IPS DF 6.9 (cell line): Measurements from ENCODE around the gene DIS3L2.
"Not testable (repeated sequence)": the region's sequence is repeated elsewhere in the genome, so short reads cannot be mapped to it uniquely, and the experiment has no call there.

Source experiments
- DNase-seq: peaks from one replicate; pipeline ENCODE4 v3.0.0-alpha.2; 2013; ENCODE audit warnings: low read depth, low spot score
- H3K27ac ChIP-seq: one replicate; pipeline ENCODE4 v1.5.1; 2013; ENCODE audit warnings: low read length, control low read depth
- H3K27me3 ChIP-seq: 2 replicates; pipeline ENCODE4 v1.6.1; 2013; ENCODE audit warnings: mild to moderate bottlenecking, low read length; ENCODE audit not compliant: control insufficient read depth, insufficient read depth
- H3K36me3 ChIP-seq: 2 replicates; pipeline ENCODE4 v1.6.1; 2013; ENCODE audit warnings: low read length; ENCODE audit not compliant: control insufficient read depth, insufficient read depth
- H3K4me1 ChIP-seq: 2 replicates; pipeline ENCODE4 v1.6.1; 2013; ENCODE audit warnings: low read length; ENCODE audit not compliant: control insufficient read depth, insufficient read depth
- H3K4me3 ChIP-seq: 2 replicates; pipeline ENCODE4 v1.5.1; 2013; ENCODE audit warnings: mild to moderate bottlenecking, low read length
- H3K9me3 ChIP-seq: 2 replicates; pipeline ENCODE4 v1.6.1; 2013; ENCODE audit warnings: low read length, inconsistent platforms; ENCODE audit not compliant: control insufficient read depth, insufficient read depth
- WGBS: extraction: QIAGEN DNeasy Blood & Tissue Kit; methylation state at CpG from one replicate; pipeline ENCODE4 v1.1.7; 2013; ENCODE audit warnings: mixed read lengths, missing lambda C conversion rate; ENCODE audit not compliant: insufficient read length, insufficient coverage; 5-methylcytosine and 5-hydroxymethylcytosine counted together

The DIS3L2 gene

DNA sequence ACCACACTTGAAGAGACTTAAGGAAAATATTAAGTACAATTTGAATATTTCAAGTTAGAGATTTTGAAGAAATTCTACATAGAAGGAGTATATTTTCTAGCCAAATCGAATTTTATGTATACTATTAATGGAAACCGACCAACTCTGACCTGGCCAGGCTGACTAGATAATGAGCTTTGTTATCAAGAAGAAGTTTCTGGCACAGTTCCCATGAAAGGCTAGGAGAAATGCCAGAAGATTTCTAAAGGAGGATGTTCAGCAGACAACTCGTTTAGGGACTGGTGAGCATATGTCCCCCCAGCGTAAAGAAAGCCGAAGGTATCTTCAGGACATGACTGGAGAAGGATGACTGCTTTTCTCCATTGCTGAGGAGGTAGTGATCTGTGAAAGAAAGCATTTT is 127.3 kb downstream of the DIS3L2 start:
- no peak for DNase-seq
- no CpG with 5 or more reads among the region's 5 CpGs for WGBS

DNA sequence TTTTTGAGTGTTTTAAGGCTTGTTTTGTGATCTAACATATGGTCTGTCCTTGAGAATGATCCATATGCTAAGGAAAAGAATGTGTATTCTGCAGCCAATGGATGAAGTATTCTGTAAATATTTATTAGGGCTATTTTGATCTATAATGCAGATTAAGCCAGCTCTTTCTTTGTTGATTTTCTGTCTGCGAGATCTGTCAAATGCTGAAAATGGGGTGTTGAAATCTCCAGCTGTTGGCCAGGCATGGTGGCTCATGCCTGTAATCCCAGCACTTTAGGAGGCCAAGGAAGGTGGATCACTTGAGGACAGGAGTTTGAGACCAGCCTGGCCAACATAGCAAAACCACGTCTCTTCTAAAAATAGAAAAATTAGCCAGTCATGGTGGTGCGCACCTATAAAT is 132.7 kb downstream of the DIS3L2 start:
- WGBS = no CpG with 5 or more reads among the region's 3 CpGs
- DNase-seq = no peak
- H3K27ac ChIP-seq = no peak overlapping the region
- H3K36me3 ChIP-seq = no peaks in the 10 kb centered on the region
- no peaks in the 10 kb centered on the region for H3K27me3 ChIP-seq
- H3K4me3 ChIP-seq = no peak overlapping the region
- H3K4me1 ChIP-seq = no peaks in the 10 kb centered on the region
- no peaks in the 10 kb centered on the region for H3K9me3 ChIP-seq

More for the DNA sequence above, 127.3 kb downstream of the DIS3L2 start:
- no peaks in the 10 kb centered on the region for H3K36me3 ChIP-seq
- no peak overlapping the region for H3K27ac ChIP-seq
- no peaks in the 10 kb centered on the region for H3K27me3 ChIP-seq
- no peaks in the 10 kb centered on the region for H3K4me1 ChIP-seq
- no peaks in the 10 kb centered on the region for H3K9me3 ChIP-seq
- H3K4me3 ChIP-seq = no peak overlapping the region

DNA sequence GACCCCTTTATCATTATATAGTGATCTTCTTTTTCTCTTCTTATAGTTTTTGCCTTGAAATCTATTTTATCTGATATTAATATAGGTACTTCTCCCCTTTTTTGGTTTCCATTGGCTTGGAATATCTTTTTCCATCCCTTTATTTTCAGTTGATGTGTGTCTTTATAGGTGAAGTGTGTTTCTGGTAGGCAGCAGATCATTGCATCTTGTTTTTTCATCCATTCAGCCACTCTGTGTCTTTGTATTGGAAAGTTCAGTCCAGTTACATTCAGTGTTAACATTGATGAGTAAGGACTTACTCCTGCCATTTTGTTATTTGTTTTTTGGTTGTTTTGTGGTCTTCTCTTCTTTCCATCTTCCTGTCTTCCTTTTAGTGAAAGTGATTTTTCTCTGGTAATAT is 133.4 kb downstream of the DIS3L2 start:
- no peak overlapping the region for H3K4me3 ChIP-seq
- no peaks in the 10 kb centered on the region for H3K9me3 ChIP-seq
- no peaks in the 10 kb centered on the region for H3K36me3 ChIP-seq
- no peak overlapping the region for H3K27ac ChIP-seq
- no peak for DNase-seq
- no peaks in the 10 kb centered on the region for H3K27me3 ChIP-seq
- H3K4me1 ChIP-seq = no peaks in the 10 kb centered on the region

DNA sequence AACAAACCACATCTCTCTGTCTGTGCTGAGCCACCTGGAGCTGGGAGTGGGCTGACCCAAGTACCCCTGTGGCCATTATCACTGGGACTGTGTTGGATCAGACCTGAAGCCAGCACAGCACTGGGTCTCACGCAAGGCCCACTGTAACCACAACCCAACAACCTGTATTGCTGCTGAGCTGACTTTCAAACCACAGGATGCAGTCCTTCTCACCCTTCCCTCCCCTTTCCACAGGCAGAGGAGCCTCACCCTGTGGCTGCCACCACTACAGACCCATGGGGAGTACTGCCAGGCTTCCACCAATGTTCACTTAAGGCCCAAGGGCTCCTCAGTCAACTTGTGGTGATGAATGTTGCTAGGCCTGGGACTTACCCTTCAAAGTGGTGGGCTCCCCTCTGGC is 135.7 kb downstream of the DIS3L2 start:
- no CpG with 5 or more reads among the region's 1 CpG for whole genome bisulfite sequencing
- no peak for DNase-seq
- H3K4me1 ChIP-seq = no peaks in the 10 kb centered on the region
- H3K4me3 ChIP-seq = no peak overlapping the region
- no peak overlapping the region for H3K27ac ChIP-seq
- H3K9me3 ChIP-seq = no peaks in the 10 kb centered on the region
- H3K27me3 ChIP-seq = no peaks in the 10 kb centered on the region
- no peaks in the 10 kb centered on the region for H3K36me3 ChIP-seq

DNA sequence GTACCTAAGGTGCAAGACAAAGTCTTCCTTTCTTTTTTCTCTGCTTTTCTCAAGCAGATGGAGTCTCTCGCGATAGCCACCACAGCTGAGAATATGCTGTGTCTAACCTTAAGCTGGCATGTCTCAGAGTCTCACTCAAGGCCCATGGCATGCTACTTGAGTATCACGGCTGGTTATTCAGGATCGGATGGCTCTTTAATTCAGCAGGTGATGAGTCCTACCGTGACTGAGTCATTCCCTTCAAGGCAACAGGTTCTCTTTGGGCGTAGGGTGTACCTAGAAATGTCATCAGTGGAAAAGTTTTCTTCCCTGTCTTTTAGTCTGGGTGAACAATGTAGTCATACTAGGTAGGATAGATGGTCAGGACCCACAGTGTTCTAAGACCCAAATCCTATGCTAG is 136.2 kb downstream of the DIS3L2 start:
- Histone ChIP-seq H3K4me3 (no peak overlapping the region), H3K27ac (no peak overlapping the region), H3K9me3 (no peaks in the 10 kb centered on the region), H3K4me1 (no peaks in the 10 kb centered on the region), H3K27me3 (no peaks in the 10 kb centered on the region), H3K36me3 (no peaks in the 10 kb centered on the region)
- DNase-seq = no peak
- WGBS = no CpG with 5 or more reads among the region's 6 CpGs

DNA sequence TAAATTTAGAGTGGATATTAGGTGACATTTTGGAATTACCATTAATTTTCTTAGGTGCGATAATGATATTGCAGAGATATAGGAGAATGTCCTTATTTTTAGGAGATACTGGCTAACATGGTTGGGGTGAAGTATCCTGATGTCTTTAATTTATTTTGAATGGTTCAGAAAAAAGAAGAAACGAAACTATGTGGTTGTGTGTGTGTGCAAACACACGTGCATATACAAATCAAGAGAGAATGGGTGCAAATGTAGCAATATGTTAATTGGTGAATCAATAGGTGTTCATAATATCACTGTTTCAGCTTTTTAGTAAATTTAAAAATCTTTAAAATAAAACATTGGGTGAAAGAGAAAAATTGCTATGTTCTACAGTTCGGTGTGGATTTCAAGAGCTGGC is 140.9 kb downstream of the DIS3L2 start:
- H3K27ac ChIP-seq = no peak overlapping the region
- H3K9me3 ChIP-seq = no peaks in the 10 kb centered on the region
- no peaks in the 10 kb centered on the region for H3K4me1 ChIP-seq
- H3K27me3 ChIP-seq = no peaks in the 10 kb centered on the region
- 100% methylated on average over 1 of the region's 4 CpGs for WGBS
- H3K36me3 ChIP-seq = no peaks in the 10 kb centered on the region
- DNase-seq = no peak
- H3K4me3 ChIP-seq = no peak overlapping the region

DNA sequence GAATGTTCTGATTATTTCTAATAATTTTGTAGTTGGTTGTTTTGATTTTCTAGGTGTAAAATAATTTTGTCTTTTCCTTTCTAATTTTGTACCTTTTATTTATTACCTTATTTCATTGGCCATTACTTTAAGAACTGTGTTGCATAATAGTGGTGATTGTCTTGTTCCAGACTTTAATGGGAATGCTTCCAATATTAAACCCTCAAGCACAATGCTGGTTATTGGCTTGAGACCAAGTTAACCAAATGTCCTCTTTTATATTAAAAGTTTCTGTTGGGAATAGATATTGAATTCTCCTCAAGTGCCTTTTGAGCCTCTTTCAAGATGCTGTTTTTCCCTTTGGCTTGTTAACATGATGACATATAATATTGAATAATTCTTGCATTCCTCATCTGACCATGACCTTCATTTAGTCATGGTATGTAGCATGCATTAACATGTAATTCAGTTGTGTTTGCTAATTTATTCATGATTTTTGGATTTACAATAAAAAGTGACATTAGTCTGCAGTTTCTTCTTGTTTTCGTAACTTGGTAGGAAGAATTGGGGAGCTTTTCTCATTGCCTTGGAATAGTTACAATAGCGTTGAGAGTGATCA is 141.7 kb downstream of the DIS3L2 start:
- Histone ChIP-seq H3K36me3 (no peaks in the 10 kb centered on the region), H3K4me3 (no peak overlapping the region), H3K27ac (no peak overlapping the region), H3K27me3 (no peaks in the 10 kb centered on the region), H3K9me3 (no peaks in the 10 kb centered on the region), H3K4me1 (no peaks in the 10 kb centered on the region)
- no CpG with 5 or more reads among the region's 2 CpGs for WGBS
- DNase-seq = no peak

DNA sequence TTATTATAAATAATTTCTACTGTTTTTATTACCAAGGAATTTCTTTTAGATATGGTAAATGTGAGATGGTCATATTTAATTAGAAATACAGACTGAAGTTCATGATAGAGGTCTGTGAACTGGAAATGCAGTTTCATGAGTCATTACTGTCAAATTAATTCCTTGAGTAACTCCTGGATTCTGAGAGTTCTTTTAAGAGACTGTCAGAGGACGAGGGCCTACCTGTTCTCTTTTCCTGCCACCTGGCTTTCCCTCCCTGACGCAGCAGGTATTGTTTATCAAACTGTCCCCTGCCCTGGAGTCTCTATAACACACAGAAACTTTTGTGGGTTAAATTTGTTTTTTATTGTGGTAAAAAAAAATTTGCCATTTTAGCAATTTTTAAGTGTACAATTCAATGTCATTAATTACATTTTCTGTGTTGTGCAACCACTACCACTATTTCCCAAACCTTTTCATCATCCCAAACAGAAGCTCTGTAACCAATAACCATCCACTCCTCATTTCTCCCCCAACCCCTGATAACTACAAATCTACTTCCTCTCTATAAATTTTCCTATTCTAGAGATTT is 142.6 kb downstream of the DIS3L2 start:
- no peaks in the 10 kb centered on the region for H3K4me1 ChIP-seq
- no peaks in the 10 kb centered on the region for H3K36me3 ChIP-seq
- no peaks in the 10 kb centered on the region for H3K27me3 ChIP-seq
- no peak overlapping the region for H3K27ac ChIP-seq
- no CpG with 5 or more reads among the region's 2 CpGs for WGBS
- no peak for DNase-seq
- no peak overlapping the region for H3K4me3 ChIP-seq
- no peaks in the 10 kb centered on the region for H3K9me3 ChIP-seq

DNA sequence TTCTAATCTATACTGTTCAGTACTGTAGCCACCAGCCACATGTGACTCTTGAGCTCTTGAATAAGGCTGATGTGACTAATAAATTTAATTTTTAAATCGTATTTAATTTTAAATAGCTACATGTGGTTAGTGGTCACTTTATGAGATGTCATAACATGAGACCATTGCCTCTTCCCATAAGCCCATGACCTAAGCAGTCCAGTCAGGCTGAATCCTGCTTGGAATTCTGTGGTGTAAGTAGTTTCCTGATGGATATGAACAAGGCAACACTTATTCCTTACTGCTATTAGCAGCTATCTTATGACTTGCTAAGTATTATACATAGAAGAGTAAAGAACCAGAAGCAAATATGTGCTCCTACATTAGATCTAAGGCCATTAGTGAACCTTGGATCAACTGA is 150.0 kb downstream of the DIS3L2 start:
- no peaks in the 10 kb centered on the region for H3K4me1 ChIP-seq
- no peaks in the 10 kb centered on the region for H3K27me3 ChIP-seq
- H3K27ac ChIP-seq = no peak overlapping the region
- no peaks in the 10 kb centered on the region for H3K36me3 ChIP-seq
- H3K9me3 ChIP-seq = no peaks in the 10 kb centered on the region
- WGBS = no CpG with 5 or more reads among the region's 1 CpG
- no peak overlapping the region for H3K4me3 ChIP-seq
- no peak for DNase-seq

DNA sequence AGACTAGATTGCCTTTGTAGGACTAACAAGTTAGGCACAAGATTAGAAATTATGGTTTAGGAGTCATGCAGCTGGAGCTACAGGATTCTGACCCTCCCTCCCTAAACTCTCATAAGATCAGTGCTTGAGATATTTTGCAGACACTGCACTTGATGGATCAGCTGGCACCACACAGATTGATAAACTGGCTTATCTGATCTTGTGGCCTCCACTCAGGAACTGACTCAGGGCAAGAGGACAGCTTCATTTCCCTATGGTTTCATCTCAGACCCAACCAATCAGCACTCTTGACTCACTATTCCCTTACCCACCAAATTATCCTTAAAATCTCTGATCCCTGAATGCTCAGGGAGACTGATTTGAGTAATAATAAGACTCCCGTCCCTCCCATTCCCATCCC is 152.3 kb downstream of the DIS3L2 start:
- no peak overlapping the region for H3K27ac ChIP-seq
- WGBS = no CpG with 5 or more reads among the region's 1 CpG
- no peaks in the 10 kb centered on the region for H3K9me3 ChIP-seq
- H3K4me3 ChIP-seq = no peak overlapping the region
- no peaks in the 10 kb centered on the region for H3K27me3 ChIP-seq
- H3K36me3 ChIP-seq = no peaks in the 10 kb centered on the region
- H3K4me1 ChIP-seq = no peaks in the 10 kb centered on the region
- DNase-seq = no peak

DNA sequence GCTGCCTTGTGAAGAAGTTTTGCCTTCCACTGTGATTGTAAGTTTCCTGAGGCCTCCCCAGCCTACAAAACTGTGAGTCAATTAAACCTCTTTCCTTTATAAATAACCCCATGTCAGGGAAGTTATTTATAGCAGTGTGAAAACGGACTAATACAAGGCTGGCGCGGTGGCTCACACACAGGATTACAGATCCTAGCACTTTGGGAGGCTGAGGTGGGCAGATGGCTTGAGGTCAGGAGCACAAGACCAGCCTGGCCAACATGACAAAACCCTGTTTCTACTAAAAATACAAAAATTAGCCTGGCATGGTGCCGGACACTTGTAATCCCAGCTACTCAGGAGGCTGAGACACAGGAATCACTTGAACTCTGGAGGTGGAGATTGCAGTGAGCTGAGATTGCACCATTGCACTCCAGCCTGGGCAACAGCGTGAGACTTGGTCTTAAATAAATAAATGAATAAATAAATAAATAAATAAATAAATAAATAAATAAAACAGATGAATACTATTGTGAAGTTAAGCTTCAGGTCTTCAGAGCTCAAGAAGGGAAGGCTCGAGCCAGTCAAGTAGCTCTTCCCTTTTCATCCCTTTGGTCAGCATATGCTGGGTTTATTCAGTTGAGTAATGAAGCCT is 154.3 kb downstream of the DIS3L2 start:
- DNase-seq, H3K9me3 ChIP-seq, H3K27ac ChIP-seq, H3K36me3 ChIP-seq, H3K27me3 ChIP-seq, H3K4me1 ChIP-seq, H3K4me3 ChIP-seq: not testable (repeated sequence)
- no CpG with 5 or more reads among the region's 6 CpGs for WGBS
